ENCODE results near the gene ZNF599.
"Not testable (repeated sequence)": the region's sequence is repeated elsewhere in the genome, so short reads cannot be mapped to it uniquely, and the experiment has no call there.

Gene ZNF599

DNA sequence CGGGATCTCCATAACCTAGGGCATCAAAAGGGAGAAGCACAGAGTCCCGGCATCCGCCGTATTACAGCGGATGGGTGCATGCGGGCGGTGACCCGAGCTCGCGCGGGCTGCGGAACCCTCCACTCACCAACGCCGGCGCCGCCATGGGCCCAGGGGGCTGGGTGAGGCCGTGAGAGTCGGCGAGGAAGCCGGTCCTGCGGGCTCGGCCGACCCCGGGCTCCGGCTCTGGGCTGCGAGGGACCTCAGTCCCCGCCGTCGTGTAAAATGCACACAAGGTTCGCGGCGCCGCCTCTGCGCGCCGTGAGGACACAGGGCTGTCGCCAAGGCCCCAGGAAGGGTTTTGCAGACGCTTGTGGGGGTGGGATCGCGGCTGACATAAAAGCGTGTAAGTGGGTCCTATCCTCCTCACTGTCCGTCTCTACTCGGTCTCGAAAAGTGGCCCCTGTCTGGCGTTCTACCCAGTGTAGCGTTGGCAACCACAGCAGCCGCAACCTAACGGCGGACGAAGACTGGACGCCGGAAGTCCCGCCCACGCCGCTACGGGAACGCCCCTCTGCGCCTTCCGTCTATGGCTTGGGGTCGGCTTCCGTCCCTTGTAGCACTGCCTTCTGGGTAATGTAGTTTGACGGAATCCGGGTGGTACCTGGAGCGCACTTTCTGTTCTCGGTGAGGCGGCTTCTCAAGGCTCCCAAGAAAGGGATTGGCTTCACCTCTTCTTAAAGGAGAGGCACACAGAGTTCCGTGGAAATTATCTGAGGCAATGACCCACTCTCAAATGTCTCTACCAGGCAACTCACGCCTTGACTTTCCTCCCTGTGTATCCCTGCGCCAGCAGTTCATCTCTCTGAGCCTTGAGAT lies at the start of gene ZNF599:
Gene ZNF599, minus strand, starts transcription at position 519 of the 858 bp plus-strand sequence. Its CDS starts 374 bp downstream, at position 145.
- Histone ChIP-seq H3K27me3 (ENCODE audit: insufficient read depth, low read length) (peaks cover 11% of the 10 kb centered on the region), H3K4me1 (ENCODE audit: insufficient read depth, low read length) (no peaks in the 10 kb centered on the region), H3K9me3 (ENCODE audit: insufficient read depth, low read depth, low read length) (peaks cover 4% of the 10 kb centered on the region; the same call in 1 of the 2 replicates), H3K9ac (ENCODE audit: low read depth, low read length) (peak within 1 kb of the TSS; percentile 65; the same call in 1 of the 2 replicates), H3K27ac (ENCODE audit: low read length) (no peak within 1 kb of the TSS), H3K36me3 (ENCODE audit: insufficient read depth, low read depth, low read length) (0 out of 2 replicates have a peak, but pooled peaks cover 2% of the 10 kb centered on the region), H3K4me3 (ENCODE audit: low read length) (peak within 1 kb of the TSS; percentile 80)

DNA sequence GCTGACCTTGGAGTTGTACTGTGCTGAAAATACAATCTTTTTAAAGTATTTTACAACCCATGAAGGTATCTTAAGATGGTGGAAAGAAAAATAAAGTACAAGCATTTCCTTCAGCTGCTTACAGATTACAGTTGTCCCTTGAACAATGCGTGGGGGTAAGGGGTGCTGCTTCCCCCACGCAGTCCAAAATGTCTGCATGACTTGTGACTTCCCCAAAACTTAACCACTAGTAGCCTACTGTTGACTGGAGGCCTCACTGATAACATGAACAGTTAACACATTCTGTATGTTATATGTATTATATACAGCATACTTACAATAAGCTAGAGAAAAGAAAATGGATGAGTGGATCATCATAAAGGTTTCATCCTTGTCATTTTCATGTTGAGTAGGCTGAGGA lies 45.3 kb upstream of the ZNF599 start:
- no peaks in the 10 kb centered on the region for H3K36me3 ChIP-seq (ENCODE audit: insufficient read depth, low read depth, low read length)

DNA sequence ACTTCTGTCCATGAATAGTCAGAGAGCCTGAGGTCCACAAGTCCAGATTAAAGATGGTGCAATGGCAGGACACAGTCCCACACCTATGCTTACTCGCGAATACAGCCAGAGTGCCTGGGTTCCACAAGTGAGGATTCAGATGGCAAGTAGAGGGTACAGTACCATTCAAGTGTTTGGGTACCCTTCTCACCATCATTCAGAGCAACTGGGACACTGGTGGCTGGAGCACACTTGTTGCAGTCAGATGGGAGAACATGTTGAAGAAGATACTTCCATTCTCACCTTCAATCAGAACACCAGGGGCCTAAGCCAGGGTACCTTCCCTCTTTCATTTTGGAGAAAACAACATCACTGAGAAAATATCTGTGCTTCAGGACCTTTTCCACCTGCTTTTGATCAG lies 43.7 kb upstream of the ZNF599 start:
- Histone ChIP-seq H3K9ac (ENCODE audit: low read depth, low read length) (no peak overlapping the region), H3K4me1 (ENCODE audit: insufficient read depth, low read length) (no peaks in the 10 kb centered on the region), H3K36me3 (ENCODE audit: insufficient read depth, low read depth, low read length) (no peaks in the 10 kb centered on the region)

More for the DNA sequence above, 45.3 kb upstream of the ZNF599 start:
- Histone ChIP-seq H3K4me3 (ENCODE audit: low read length) (no peak overlapping the region), H3K4me1 (ENCODE audit: insufficient read depth, low read length) (no peaks in the 10 kb centered on the region), H3K27ac (ENCODE audit: low read length) (no peak overlapping the region), H3K27me3 (ENCODE audit: insufficient read depth, low read length) (no peaks in the 10 kb centered on the region; the same call in 1 of the 2 replicates), H3K9me3 (ENCODE audit: insufficient read depth, low read depth, low read length) (no peaks in the 10 kb centered on the region; the same call in 1 of the 2 replicates), H3K9ac (ENCODE audit: low read depth, low read length) (no peak overlapping the region)

DNA sequence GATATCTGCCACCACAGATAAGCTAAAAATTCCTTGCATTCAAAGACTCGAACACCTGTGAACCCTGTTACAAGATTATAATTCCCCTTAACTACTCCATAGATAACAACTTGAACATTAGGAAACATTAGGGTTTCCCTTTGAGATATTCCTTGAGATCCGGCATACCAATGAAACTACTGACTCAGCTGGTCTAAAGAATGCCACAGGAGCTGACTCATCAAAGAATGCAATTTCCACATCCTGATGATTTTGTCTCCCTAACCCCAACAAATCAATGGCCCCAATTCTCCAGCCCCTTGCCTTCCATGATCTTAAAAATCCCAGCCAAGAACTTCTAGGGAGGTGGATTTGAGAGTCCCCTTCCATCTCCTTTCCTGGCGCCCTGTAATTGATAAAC lies 35.6 kb upstream of the ZNF599 start:
- H3K4me3 ChIP-seq (ENCODE audit: low read length), result no peak overlapping the region
- H3K9me3 ChIP-seq (ENCODE audit: insufficient read depth, low read depth, low read length), result peaks cover 42% of the 10 kb centered on the region
- no peak overlapping the region for H3K9ac ChIP-seq (ENCODE audit: low read depth, low read length)
- no peaks in the 10 kb centered on the region for H3K4me1 ChIP-seq (ENCODE audit: insufficient read depth, low read length)
- no peak overlapping the region for H3K27ac ChIP-seq (ENCODE audit: low read length)
- no peaks in the 10 kb centered on the region for H3K27me3 ChIP-seq (ENCODE audit: insufficient read depth, low read length)
- no peaks in the 10 kb centered on the region for H3K36me3 ChIP-seq (ENCODE audit: insufficient read depth, low read depth, low read length)

More for the DNA sequence above, 43.7 kb upstream of the ZNF599 start:
- no peaks in the 10 kb centered on the region; the same call in 1 of the 2 replicates for H3K27me3 ChIP-seq (ENCODE audit: insufficient read depth, low read length)
- H3K27ac ChIP-seq (ENCODE audit: low read length), result no peak overlapping the region
- H3K9me3 ChIP-seq (ENCODE audit: insufficient read depth, low read depth, low read length), result no peaks in the 10 kb centered on the region; the same call in 1 of the 2 replicates
- no peak overlapping the region for H3K4me3 ChIP-seq (ENCODE audit: low read length)

DNA sequence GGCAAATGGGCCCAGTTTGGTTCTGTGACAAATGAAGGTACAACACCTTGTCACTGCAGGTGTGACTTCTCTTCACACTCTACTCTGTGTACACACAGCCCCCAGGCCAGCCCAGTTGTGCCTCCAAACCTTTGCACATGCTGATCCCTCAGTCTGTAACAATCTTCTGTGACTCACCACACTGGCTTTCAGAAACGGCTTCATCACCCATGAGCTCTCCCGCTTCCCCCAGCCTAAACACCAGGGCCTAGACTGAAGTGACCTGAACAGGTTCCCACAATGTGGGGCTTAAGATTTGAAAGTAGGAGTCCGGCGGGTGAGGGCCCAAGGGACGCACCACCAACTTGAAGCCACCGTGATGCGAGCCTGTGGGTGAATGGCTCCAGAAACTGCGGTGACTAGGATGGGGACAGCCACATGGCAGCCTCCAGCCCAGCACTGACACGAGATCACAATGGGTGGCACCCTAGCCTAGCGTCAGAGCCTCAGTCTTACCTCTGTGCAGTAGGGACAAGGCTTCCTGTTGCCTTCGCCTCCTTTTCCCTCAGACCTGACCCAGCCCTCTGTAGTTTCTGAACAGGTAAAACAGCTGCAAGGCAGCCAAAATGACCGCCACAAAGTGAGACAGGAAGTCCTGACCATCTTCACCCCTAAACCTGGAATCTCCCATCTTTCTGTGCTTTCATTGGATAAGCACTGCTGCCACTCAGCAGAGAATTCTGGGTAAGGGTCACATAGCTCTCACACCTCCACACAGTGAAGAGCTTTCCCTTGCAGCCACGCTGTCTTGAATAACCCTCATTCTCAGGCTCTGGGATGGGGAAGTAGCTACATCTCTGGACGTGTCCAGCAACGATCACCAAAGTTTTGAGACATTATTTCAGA lies 34.2 kb upstream of the ZNF599 start:
- H3K9me3 ChIP-seq (ENCODE audit: insufficient read depth, low read depth, low read length), result peaks cover 49% of the 10 kb centered on the region
- H3K4me1 ChIP-seq (ENCODE audit: insufficient read depth, low read length), result no peaks in the 10 kb centered on the region
- H3K27ac ChIP-seq (ENCODE audit: low read length), result no peak overlapping the region
- no peak overlapping the region for H3K4me3 ChIP-seq (ENCODE audit: low read length)
- no peak overlapping the region for H3K9ac ChIP-seq (ENCODE audit: low read depth, low read length)
- H3K27me3 ChIP-seq (ENCODE audit: insufficient read depth, low read length), result no peaks in the 10 kb centered on the region
- no peaks in the 10 kb centered on the region for H3K36me3 ChIP-seq (ENCODE audit: insufficient read depth, low read depth, low read length)

DNA sequence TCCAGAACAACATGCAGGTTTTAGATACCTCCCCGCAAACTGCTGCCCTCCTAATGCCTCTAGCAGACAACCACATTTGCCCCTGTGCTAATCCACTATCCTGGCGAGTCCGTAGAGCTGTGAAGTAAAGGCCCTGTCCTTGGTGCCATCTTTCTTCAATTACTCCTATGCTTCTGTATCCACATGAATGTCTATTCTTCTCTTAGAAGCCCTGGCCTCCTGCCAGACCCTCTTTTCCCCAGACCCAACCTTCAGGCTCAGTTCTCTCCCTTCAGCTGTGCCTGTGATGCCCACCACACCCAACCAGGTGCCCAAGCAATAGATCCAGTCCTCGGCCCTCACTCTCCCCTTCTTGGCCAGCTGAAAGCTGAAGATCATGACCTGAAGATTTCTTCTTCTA lies 31.1 kb upstream of the ZNF599 start:
- no peaks in the 10 kb centered on the region for H3K36me3 ChIP-seq (ENCODE audit: insufficient read depth, low read depth, low read length)
- H3K4me1 ChIP-seq (ENCODE audit: insufficient read depth, low read length), result no peaks in the 10 kb centered on the region
- H3K9ac ChIP-seq (ENCODE audit: low read depth, low read length), result no peak overlapping the region
- H3K4me3 ChIP-seq (ENCODE audit: low read length), result no peak overlapping the region
- H3K27ac ChIP-seq (ENCODE audit: low read length), result no peak overlapping the region
- no peaks in the 10 kb centered on the region for H3K27me3 ChIP-seq (ENCODE audit: insufficient read depth, low read length)
- H3K9me3 ChIP-seq (ENCODE audit: insufficient read depth, low read depth, low read length), result peaks cover 69% of the 10 kb centered on the region

DNA sequence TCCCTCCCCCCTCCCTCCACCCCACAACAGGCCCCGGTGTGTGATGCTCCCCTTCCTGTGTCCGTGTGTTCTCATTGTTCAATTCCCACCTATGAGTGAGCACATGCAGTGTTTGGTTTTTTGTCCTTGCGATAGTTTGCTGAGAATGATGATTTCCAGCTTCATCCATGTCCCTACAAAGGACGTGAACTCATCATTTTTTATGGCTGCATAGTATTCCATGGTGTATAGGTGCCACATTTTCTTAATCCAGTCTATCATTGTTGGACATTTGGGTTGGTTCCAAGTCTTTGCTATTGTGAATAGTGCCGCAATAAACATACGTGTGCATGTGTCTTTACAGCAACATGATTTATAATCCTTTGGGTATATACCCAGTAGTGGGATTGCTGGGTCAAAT lies 23.9 kb upstream of the ZNF599 start:
- H3K36me3 ChIP-seq (ENCODE audit: insufficient read depth, low read depth, low read length); H3K9ac ChIP-seq (ENCODE audit: low read depth, low read length); H3K27ac ChIP-seq (ENCODE audit: low read length); H3K27me3 ChIP-seq (ENCODE audit: insufficient read depth, low read length); H3K4me3 ChIP-seq (ENCODE audit: low read length); H3K4me1 ChIP-seq (ENCODE audit: insufficient read depth, low read length): not testable (repeated sequence)
- H3K9me3 ChIP-seq (ENCODE audit: insufficient read depth, low read depth, low read length), result peaks cover 41% of the 10 kb centered on the region

DNA sequence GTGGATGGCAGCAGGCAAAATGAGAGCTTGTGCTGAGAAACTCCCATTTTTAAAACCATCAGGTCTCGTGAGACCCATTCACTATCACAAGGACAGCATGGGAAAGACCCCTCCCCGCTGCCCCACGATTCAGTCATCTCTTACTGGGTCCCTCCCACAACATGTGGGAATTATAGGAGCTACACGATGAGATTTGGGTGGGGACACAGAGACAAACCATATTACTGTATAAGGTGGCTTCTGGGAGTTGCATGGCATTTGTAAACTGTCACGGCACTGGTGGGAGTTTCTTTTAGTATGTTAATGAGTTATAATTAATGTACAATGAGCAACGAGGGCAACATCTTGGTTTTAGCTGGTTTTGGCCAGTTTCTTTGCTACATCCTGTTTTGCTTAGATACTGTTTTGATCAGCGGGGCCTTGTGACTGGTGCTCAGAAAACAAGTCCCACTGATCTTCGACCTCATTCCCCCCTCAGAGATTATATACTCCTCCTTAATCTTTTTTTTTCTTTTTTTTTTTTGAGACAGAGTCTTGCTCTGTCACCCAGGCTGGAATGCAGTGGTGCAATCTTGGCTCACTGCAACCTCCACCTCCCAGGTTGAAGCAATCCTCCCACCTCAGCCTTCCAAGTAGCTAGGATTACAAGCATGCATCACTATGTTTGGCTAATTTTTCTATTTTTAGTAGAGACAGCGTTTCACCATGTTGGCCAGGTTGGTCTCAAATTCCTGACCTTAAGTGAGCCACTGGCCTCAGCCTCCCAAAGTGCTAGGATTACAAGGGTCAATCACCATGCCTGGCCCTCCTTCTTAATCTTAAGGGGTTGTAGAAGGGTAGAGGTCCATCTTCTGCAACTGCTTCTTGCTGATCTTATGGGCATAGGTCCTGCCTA lies 21.3 kb upstream of the ZNF599 start:
- Histone ChIP-seq H3K36me3 (ENCODE audit: insufficient read depth, low read depth, low read length) (no peaks in the 10 kb centered on the region), H3K27me3 (ENCODE audit: insufficient read depth, low read length) (no peaks in the 10 kb centered on the region), H3K9me3 (ENCODE audit: insufficient read depth, low read depth, low read length) (peaks cover 32% of the 10 kb centered on the region; the same call in 1 of the 2 replicates), H3K9ac (ENCODE audit: low read depth, low read length) (no peak overlapping the region), H3K4me3 (ENCODE audit: low read length) (no peak overlapping the region), H3K4me1 (ENCODE audit: insufficient read depth, low read length) (no peaks in the 10 kb centered on the region), H3K27ac (ENCODE audit: low read length) (no peak overlapping the region)

DNA sequence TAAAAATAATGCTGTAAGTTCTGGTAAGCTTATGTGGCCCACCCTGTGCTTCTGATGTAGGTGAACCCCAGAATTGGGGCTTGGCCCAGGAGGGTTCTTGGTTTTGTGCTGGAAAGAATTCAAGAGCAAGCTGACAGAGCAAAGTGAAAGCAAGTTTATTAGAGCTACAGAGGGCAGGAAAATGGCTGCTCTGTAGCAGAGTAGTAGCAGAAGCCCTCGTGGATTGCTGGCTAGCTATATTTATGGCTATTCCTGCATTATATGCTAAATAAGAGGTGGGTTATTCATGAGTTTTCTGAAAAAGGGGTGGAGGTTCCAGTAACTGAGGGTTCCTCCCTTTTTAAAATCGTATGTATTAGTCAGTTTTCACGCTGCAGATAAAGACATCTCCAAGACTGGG lies 20.6 kb upstream of the ZNF599 start:
- Histone ChIP-seq H3K4me3 (ENCODE audit: low read length) (no peak overlapping the region), H3K9ac (ENCODE audit: low read depth, low read length) (no peak overlapping the region), H3K27ac (ENCODE audit: low read length) (no peak overlapping the region), H3K36me3 (ENCODE audit: insufficient read depth, low read depth, low read length) (no peaks in the 10 kb centered on the region), H3K9me3 (ENCODE audit: insufficient read depth, low read depth, low read length) (peaks cover 35% of the 10 kb centered on the region; the same call in 1 of the 2 replicates), H3K4me1 (ENCODE audit: insufficient read depth, low read length) (no peaks in the 10 kb centered on the region), H3K27me3 (ENCODE audit: insufficient read depth, low read length) (no peaks in the 10 kb centered on the region)

DNA sequence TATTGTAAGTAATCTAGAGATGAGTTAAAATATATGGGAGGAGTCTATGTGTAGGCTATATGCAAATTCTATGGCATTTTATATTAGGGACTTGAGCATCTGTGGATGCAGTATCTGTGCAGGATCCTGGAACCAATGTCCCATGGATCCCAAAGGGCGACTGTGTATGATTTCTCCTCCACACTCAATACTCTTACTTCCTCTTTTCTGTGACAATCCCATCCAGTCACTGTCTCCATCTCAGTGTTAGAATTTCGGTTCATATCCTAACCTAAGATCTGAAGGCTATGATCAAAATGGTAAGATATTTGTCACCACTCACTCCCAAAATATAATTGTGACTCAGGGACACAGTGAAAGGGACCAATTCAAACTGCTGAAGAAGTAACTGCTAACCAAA lies 15.1 kb upstream of the ZNF599 start:
- H3K4me3 ChIP-seq (ENCODE audit: low read length), result no peak overlapping the region
- peaks cover 53% of the 10 kb centered on the region; the same call in 1 of the 2 replicates for H3K9me3 ChIP-seq (ENCODE audit: insufficient read depth, low read depth, low read length)
- no peaks in the 10 kb centered on the region for H3K36me3 ChIP-seq (ENCODE audit: insufficient read depth, low read depth, low read length)

More for the DNA sequence above, 15.1 kb upstream of the ZNF599 start:
- no peak overlapping the region for H3K27ac ChIP-seq (ENCODE audit: low read length)
- H3K27me3 ChIP-seq (ENCODE audit: insufficient read depth, low read length), result no peaks in the 10 kb centered on the region
- no peak overlapping the region for H3K9ac ChIP-seq (ENCODE audit: low read depth, low read length)
- H3K4me1 ChIP-seq (ENCODE audit: insufficient read depth, low read length), result no peaks in the 10 kb centered on the region
